GM12878 (cell line): ENCODE results near the gene CACNA2D3. TPM values are rescaled to one million over a fixed set of nuclear protein-coding genes. Genes with fewer than 3 reads are reported as not detected.

ENCODE experiments used
- ATAC-seq: fragments of 200-7000 bp; cut with Tn5 transposase; 3 replicates; pipeline ENCODE4 v1.9.1; 2020; ENCODE audit warnings: mild to moderate bottlenecking, moderate library complexity
- BruUV-seq: library from RNA; stranded (reverse); fragments of 400-500 nt; replicated peaks from 2 replicates; lab custom pipeline; 2021; lab: Mats Ljungman, UMichigan
- CTCF ChIA-PET: fragments of 300-600 bp; sonication (Branson Sonifier 250); formaldehyde crosslinking; extraction: SDS; loops from one replicate; lab custom pipeline; 2021; ENCODE audit warnings: inconsistent platforms; lab: Yijun Ruan, JAX
- POLR2A ChIA-PET: fragments of 350-600 bp; formaldehyde crosslinking; extraction: SDS; loops from one replicate; lab custom pipeline; 2021; ENCODE audit warnings: inconsistent platforms; lab: Charles Lee
- RAD21 ChIA-PET: fragments of 300-600 bp; sonication (Branson Sonifier 250); formaldehyde crosslinking; loops from one replicate; lab custom pipeline; 2023; ENCODE audit warnings: antibody characterized with exemption; ENCODE audit not compliant: unreplicated experiment; lab: Charles Lee
- SMC1A ChIA-PET: fragments of 300-600 bp; sonication (Branson Sonifier 250); formaldehyde crosslinking; loops from one replicate; lab custom pipeline; 2023; ENCODE audit not compliant: unreplicated experiment, uncharacterized antibody; lab: Charles Lee
- DNase-seq: peaks from one replicate; pipeline ENCODE4 v3.0.0-alpha.2; 2011; ENCODE audit warnings: low read depth, low spot score
- FAIRE-seq: peaks from 3 replicates; lab custom pipeline; 2011; peaks lifted over from hg19 to GRCh38; lab: Jason Lieb, UNC
- H2AFZ ChIP-seq: 2 replicates; pipeline ENCODE4 v1.6.0; 2011; ENCODE audit warnings: low read depth, low read length, control low read depth; ENCODE audit not compliant: control insufficient read depth
- H3K27ac ChIP-seq: 2 replicates; pipeline ENCODE4 v1.5.1; 2011; ENCODE audit warnings: control low read depth; ENCODE audit not compliant: control insufficient read depth, insufficient read depth
- H3K27me3 ChIP-seq, 2 experiments: replicated peaks in 1 of 2; 2 replicates each; pipeline versions ENCODE4 v1.6.0 to v1.6.1; 2011; ENCODE audit warnings: low read length in 1 of 2; ENCODE audit not compliant: control insufficient read depth in 2 of 2, insufficient read depth in 2 of 2
- H3K36me3 ChIP-seq, 2 experiments: 2 replicates each; pipeline ENCODE4 v1.5.1; 2011; ENCODE audit warnings: low read length in 1 of 2; ENCODE audit not compliant: control insufficient read depth in 2 of 2, insufficient read depth in 2 of 2
- H3K4me1 ChIP-seq: 2 replicates; pipeline ENCODE4 v1.6.1; 2011; ENCODE audit warnings: mild to moderate bottlenecking, low read length, moderate library complexity, mixed read lengths; ENCODE audit not compliant: control insufficient read depth, insufficient read depth
- H3K4me2 ChIP-seq: 2 replicates; pipeline ENCODE4 v1.6.0; 2011; ENCODE audit warnings: control low read depth; ENCODE audit not compliant: control insufficient read depth, insufficient read depth
- H3K4me3 ChIP-seq: fragments of 200-600 bp; sonication (generic); 2 replicates; pipeline ENCODE4 v1.5.1; 2016
- H3K79me2 ChIP-seq: 2 replicates; pipeline ENCODE4 v1.6.0; 2011; ENCODE audit warnings: low read length; ENCODE audit not compliant: control insufficient read depth, insufficient read depth
- H3K9ac ChIP-seq: 2 replicates; pipeline ENCODE4 v1.8.0; 2011; ENCODE audit warnings: low read length, control low read depth, mixed read lengths; ENCODE audit not compliant: control insufficient read depth, insufficient read depth
- H3K9me3 ChIP-seq: replicated peaks from 3 replicates; pipeline ENCODE4 v1.5.1; 2011; ENCODE audit warnings: mild to moderate bottlenecking, low read length; ENCODE audit not compliant: control insufficient read depth, insufficient read depth
- H4K20me1 ChIP-seq: 2 replicates; pipeline ENCODE4 v1.6.0; 2011; ENCODE audit not compliant: control insufficient read depth, insufficient read depth
- BCL11A ChIP-seq: IDR thresholded peaks from 2 replicates; pipeline ENCODE4 v1.6.1; 2011; ENCODE audit warnings: low read depth, low read length
- IKZF2 ChIP-seq, 2 experiments: fragments of 450-650 bp; IDR thresholded peaks; 2 replicates each; pipeline ENCODE4 v1.6.1; 2017; ENCODE audit warnings: mild to moderate bottlenecking in 2 of 2, moderate library complexity in 2 of 2
- PRDM15 ChIP-seq: fragments of 450-650 bp; formaldehyde crosslinking; IDR thresholded peaks from 2 replicates; pipeline ENCODE4 v1.4.0; 2020; ENCODE audit warnings: mild to moderate bottlenecking, moderate library complexity
- ZNF592 ChIP-seq: fragments of 450-650 bp; IDR thresholded peaks from 2 replicates; pipeline ENCODE4 v1.6.1; 2017; ENCODE audit warnings: mild to moderate bottlenecking, moderate library complexity
- WGBS: methylation state at CpG from one replicate; pipeline ENCODE4 v1.1.6; 2016; ENCODE audit warnings: low lambda C conversion rate; ENCODE audit not compliant: insufficient replicate concordance, insufficient coverage; ENCODE audit errors: missing lambda C conversion rate; 5-methylcytosine and 5-hydroxymethylcytosine counted together
- in situ Hi-C: fragments of 300-500 bp; cut with MboI; formaldehyde crosslinking; loops from 9 replicates; pipeline ENCODE4 v1.14.3; 2018; ENCODE audit warnings: mixed read lengths
- intact Hi-C: fragments of 100-400 bp; cut with micrococcal nuclease; formaldehyde crosslinking; loops from one replicate; pipeline ENCODE4 v1.14.2; 2022; ENCODE audit not compliant: unreplicated experiment
- polyA plus RNA-seq, 11 experiments: library from polyadenylated mRNA; depleted of rRNA in 4 of 11; unstranded in 6 of 11; stranded (reverse) in 5 of 11; fragments of >200 nt; fragmentation: Nextera tagmentation in 4 of 11; fragmentation: Illumina TruSeq in 1 of 11; extraction: Ambion mirVana in 4 of 11; extraction: Trizol in 1 of 11; gene quantifications; 1 replicate in 1 of 11; 2 replicates in 10 of 11; pipeline versions ENCODE4 v1.2.1 to v1.2.3, GENCODE V29; 2011 to 2016; ENCODE audit warnings: inconsistent platforms in 2 of 11, missing spikeins in 2 of 11, low read depth in 1 of 11
- total RNA-seq, 4 experiments: library from RNA; depleted of rRNA in 3 of 4; stranded (reverse); fragments of >200 nt in 3 of 4; fragmentation: Illumina TruSeq in 1 of 4; extraction: Trizol in 1 of 4; gene quantifications; 2 replicates each; pipeline versions ENCODE4 v1.2.1 to v1.2.3, GENCODE V29; 2013 to 2021
- TF ChIP-seq, protein P1 (sequence below): fragments of 450-650 bp; IDR thresholded peaks from 2 replicates; pipeline ENCODE4 v1.6.1; 2017; ENCODE audit warnings: antibody characterized with exemption, mild to moderate bottlenecking, moderate library complexity

Gene CACNA2D3
- total and polyA plus RNA-seq, 10 of the 15 experiments (the other 5 are each of a cell fraction or from before 2014, with no cell fraction given): not detected

- no peak overlapping the region for H3K9ac ChIP-seq
- ChIA-PET POLR2A (no interaction called here), RAD21 (no interaction called here), SMC1A (no interaction called here), CTCF (no interaction called here)
- FAIRE-seq (no peak), ATAC-seq (no peak), DNase-seq (no peak)
- no peaks in the 10 kb centered on the region; a peak in 2 of 4 replicates for H3K27me3 ChIP-seq
- TF ChIP-seq, protein P1, sequence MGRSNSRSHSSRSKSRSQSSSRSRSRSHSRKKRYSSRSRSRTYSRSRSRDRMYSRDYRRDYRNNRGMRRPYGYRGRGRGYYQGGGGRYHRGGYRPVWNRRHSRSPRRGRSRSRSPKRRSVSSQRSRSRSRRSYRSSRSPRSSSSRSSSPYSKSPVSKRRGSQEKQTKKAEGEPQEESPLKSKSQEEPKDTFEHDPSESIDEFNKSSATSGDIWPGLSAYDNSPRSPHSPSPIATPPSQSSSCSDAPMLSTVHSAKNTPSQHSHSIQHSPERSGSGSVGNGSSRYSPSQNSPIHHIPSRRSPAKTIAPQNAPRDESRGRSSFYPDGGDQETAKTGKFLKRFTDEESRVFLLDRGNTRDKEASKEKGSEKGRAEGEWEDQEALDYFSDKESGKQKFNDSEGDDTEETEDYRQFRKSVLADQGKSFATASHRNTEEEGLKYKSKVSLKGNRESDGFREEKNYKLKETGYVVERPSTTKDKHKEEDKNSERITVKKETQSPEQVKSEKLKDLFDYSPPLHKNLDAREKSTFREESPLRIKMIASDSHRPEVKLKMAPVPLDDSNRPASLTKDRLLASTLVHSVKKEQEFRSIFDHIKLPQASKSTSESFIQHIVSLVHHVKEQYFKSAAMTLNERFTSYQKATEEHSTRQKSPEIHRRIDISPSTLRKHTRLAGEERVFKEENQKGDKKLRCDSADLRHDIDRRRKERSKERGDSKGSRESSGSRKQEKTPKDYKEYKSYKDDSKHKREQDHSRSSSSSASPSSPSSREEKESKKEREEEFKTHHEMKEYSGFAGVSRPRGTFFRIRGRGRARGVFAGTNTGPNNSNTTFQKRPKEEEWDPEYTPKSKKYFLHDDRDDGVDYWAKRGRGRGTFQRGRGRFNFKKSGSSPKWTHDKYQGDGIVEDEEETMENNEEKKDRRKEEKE: no peak
- TF ChIP-seq ZNF592 (no peak), IKZF2 (IDR thresholded peaks at IDR 0.05) (no peak), PRDM15 (no peak), BCL11A (no peak)
- in situ Hi-C loops (no loop called here), intact Hi-C loops (no loop called here)
- no TSS peak for BruUV-seq
- no peaks in the 10 kb centered on the region for H4K20me1 ChIP-seq
- H3K4me1 ChIP-seq: no peaks in the 10 kb centered on the region
- no peaks in the 10 kb centered on the region for H3K79me2 ChIP-seq
- H2AFZ ChIP-seq: no peak overlapping the region
- WGBS: 3% methylated on average over 3 of the region's 3 CpGs
- H3K9me3 ChIP-seq: no peaks in the 10 kb centered on the region
- H3K4me2 ChIP-seq: no peak overlapping the region
- H3K4me3 ChIP-seq: no peak overlapping the region
- H3K27ac ChIP-seq: no peak overlapping the region
- H3K36me3 ChIP-seq: no peaks in the 10 kb centered on the region
Measured at GRCh38 chr3:54659347-54659746, 537.0 kb downstream of the CACNA2D3 start.
